GM13976 (cell line): ENCODE data around the gene FAM118B.

ENCODE experiments used
- DNase-seq: peaks from one replicate; pipeline ENCODE4 v3.0.0; 2012; ENCODE audit warnings: low spot score
- in situ Hi-C: fragments of 300-500 bp; cut with MboI; formaldehyde crosslinking; loops from one replicate; pipeline ENCODE4 v1.12.0; 2022; ENCODE audit warnings: low sequenced_read_pairs, mixed read lengths, inconsistent platforms; ENCODE audit not compliant: unreplicated experiment
- TF ChIP-seq, protein P1 (sequence below): IDR thresholded peaks from 2 replicates; pipeline ENCODE4 v1.5.1; 2012; ENCODE audit warnings: borderline replicate concordance, mild to moderate bottlenecking; ENCODE audit not compliant: insufficient read depth; ENCODE audit errors: extremely low read depth, missing control alignments, control extremely low read depth

Gene FAM118B

DNA sequence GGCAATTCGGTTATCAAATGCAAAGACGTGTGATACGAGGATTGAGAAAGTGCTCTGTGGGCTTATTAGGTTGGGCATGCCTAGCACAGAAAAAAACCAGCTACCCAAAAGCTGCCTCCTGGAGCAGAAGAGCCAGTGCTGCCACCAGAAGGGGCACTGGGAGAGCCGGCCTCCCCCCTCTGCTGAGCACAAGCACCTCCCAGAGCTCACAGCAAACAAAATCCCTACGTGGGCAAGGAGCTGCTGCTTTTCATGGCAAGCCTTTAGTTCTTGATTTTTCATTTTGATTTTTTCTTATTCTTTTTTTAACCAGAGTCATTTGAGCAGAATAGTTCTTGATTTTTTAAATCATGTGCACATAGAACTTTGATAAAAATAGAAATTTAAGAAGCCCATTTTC is 12.9 kb upstream of the FAM118B start:
- in situ Hi-C loops: loop anchor here (10.0 kb wide), 1 partner anchor 274 kb away; no protein-coding TSS in a partner anchor

DNA sequence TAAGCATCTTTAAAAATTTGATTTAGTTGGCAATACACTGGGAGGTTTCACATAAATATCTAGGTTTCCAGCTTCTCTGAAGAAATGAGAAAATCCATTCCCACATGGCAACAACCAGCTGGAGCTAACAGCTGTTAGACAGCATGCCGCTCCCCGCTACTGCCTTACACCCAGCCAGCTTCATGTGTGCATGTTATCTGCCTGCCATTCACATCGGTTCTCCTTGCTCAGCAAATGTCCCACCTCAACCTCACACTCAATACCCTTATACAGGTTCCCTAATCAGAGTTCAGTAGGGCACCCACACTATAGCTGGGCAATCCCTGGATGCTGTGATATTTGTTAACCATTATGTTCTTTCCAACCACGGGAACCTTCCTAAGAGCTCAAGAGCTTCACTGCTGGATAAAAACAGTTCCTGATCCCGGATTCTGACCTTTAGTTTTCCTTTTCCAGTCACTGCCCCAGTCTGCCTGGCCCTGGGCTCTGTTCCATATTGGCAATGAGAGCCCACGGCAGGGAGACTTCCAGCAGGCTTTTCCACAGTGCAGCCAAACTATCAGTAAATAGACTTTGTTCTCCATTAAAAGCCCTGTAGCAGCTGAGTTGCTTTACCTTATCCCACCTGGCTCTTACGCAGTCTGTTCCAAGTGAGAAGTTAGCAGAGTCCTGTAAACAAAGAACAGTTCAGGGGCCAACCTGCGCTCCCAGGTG is 8.8 kb upstream of the FAM118B start:
- DNase-seq: no peak
- TF ChIP-seq, protein P1, sequence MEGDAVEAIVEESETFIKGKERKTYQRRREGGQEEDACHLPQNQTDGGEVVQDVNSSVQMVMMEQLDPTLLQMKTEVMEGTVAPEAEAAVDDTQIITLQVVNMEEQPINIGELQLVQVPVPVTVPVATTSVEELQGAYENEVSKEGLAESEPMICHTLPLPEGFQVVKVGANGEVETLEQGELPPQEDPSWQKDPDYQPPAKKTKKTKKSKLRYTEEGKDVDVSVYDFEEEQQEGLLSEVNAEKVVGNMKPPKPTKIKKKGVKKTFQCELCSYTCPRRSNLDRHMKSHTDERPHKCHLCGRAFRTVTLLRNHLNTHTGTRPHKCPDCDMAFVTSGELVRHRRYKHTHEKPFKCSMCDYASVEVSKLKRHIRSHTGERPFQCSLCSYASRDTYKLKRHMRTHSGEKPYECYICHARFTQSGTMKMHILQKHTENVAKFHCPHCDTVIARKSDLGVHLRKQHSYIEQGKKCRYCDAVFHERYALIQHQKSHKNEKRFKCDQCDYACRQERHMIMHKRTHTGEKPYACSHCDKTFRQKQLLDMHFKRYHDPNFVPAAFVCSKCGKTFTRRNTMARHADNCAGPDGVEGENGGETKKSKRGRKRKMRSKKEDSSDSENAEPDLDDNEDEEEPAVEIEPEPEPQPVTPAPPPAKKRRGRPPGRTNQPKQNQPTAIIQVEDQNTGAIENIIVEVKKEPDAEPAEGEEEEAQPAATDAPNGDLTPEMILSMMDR: no peak
- in situ Hi-C loops: no loop called here

More for the DNA sequence above, 12.9 kb upstream of the FAM118B start:
- no peak for DNase-seq
- TF ChIP-seq, protein P1: no peak

DNA sequence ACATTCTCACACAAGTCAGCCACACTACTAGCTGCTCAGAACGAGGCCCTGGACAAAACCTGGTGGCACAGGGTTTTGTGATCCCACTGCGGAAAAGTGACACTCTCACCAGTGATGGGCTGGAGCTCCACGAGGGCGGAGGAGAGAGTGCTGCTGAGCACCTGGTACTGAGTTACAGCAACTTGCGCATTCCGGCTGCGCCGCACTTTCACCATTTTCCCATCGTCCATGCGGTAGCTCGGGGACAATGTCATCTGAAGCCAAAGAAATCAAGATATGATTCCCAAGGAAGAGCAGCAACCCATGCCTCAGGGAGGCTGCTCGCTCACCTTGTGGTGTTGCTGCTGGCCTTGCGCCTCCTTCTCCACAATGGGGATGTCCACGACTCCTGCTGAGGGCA is 6.2 kb upstream of the FAM118B start:
- in situ Hi-C loops: no loop called here
- TF ChIP-seq, protein P1: no peak
- no peak for DNase-seq

DNA sequence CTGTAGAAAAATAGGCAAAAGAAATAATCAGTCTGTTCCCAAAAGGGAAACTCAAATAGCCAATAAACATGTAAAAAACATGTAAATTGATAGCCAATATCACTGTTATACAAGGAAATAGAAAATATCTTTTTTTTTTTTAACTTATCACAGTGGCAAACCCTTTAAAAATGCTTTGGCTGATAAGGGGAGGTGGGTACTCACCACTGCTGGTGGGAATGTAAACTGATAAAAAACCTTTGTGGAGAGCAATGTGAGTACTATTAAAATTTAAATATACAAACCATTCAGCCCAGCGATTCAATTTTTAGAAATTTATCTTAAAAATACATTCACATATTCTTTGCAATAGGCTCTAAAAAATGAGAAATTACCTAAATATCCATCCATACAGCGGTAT is 3.7 kb upstream of the FAM118B start:
- DNase-seq: no peak
- in situ Hi-C loops: no loop called here
- TF ChIP-seq, protein P1: no peak

DNA sequence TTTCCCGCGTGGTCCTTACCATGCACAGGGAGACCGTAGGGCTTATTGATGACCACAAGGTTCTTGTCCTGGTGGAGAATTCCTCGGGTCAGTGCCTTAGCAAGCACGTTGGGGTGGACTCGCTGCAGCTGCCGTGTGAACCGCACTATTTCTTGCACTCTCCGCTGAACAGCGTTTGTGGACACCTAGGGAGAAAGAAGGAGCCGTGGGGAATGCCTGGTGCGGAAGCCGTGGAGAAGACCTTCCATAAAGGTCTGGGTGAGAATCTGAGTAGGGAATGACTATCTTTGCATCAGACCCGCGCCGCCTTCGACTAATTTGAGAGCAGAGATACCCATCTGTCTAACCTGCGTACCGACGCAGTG is 729 bp upstream of the FAM118B start:
- TF ChIP-seq, protein P1: no peak
- DNase-seq: no peak
- in situ Hi-C loops: no loop called here

DNA sequence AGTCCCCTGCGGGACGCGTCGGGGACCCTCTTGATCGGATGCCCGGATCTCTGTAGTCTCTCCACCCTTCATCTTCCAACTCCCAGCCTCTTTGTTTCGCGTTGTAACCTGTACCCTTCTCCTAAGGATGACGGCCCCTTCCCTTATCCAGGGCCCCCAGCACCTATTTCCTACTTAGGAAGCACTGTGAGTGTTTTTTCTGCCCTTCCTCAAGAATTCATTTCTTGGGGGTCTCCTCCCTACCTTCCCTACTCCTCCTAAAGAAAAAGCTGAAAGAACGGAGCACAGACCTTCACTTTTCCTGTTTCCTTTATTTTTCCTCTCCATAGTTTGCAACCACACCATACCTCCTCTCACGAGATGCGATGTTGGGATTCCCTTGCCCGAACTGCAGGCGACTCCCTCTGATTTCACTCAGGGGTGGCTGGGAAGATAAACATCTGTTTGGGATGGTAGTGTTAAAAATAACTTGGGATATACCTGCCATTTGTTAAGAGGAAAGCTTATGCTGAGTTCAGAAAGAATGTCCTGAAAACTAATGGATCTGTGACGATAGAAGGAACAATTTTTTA is 593 bp downstream of the FAM118B start:
- TF ChIP-seq, protein P1: no peak
- in situ Hi-C loops: no loop called here
- DNase-seq: no peak

DNA sequence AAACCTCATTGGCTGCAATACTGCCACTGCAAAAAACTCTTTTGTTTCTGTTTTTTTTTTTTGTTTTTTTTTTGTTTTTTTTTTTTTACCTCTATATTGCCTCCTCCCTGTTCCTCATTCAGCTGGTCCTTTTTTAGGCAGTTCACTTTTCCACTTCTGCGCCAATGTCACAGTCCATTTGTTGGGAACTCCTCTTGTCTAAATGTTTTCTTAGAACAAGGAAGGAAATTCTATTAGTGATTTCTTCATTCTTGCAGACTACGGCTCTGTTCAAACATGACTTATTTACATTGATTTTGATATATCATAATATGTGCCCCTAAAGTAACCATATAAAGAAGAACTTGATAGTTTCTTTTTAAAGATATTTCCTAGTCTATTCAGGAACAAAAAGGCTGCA is 2.9 kb downstream of the FAM118B start:
- no peak for DNase-seq
- in situ Hi-C loops: no loop called here
- TF ChIP-seq, protein P1: no peak
